ENCODE measurements around the gene CAMTA1. TPM values are rescaled to one million over a fixed set of nuclear protein-coding genes. Genes with fewer than 3 reads are reported as not detected.
A peak's percentile ranks its signal among the peaks of the same experiment; 100 is the strongest.
"Not testable (repeated sequence)": the region's sequence is repeated elsewhere in the genome, so short reads cannot be mapped to it uniquely, and the experiment has no call there.

The CAMTA1 gene
- total RNA-seq, 4 donors from 2014 or later: 57.4 to 88.3 (median 62.1) TPM

GRCh38 chr1:7784492-7785071, 999.3 kb downstream of the CAMTA1 start:
- H3K9me3 ChIP-seq: no peaks in the 10 kb centered on the region
- DNase-seq: peak in 2 of 3 donors; percentile 55 to 57
- H3K27ac ChIP-seq: peak overlapping the region; percentile 80 to 95 (median 86)
- peak overlapping the region; percentile 56 to 74 (median 68) for H3K4me3 ChIP-seq
- TF ChIP-seq POLR2A (IDR thresholded peaks at IDR 0.05) (no peak), CTCF (IDR thresholded peaks at IDR 0.05) (no peak)
- H3K36me3 ChIP-seq: peaks cover 0 to 22% (median 0%) of the 10 kb centered on the region in 3 donors
- peaks cover 0 to 26% (median 6%) of the 10 kb centered on the region in 4 donors for H3K4me1 ChIP-seq
- H3K27me3 ChIP-seq: no peaks in the 10 kb centered on the region

- TF ChIP-seq POLR2A (IDR thresholded peaks at IDR 0.05) (no peak), CTCF (IDR thresholded peaks at IDR 0.05) (no peak)
- H3K9me3 ChIP-seq: no peaks in the 10 kb centered on the region
- peak overlapping the region in 3 of 4 donors; percentile 56 to 74 (median 69) for H3K4me3 ChIP-seq
- H3K27ac ChIP-seq: peak overlapping the region in 1 of 4 donors; percentile 95
- H3K36me3 ChIP-seq: peaks cover 0 to 22% (median 0%) of the 10 kb centered on the region in 3 donors
- peaks cover 0 to 26% (median 6%) of the 10 kb centered on the region in 4 donors for H3K4me1 ChIP-seq
- DNase-seq: no peak
- no peaks in the 10 kb centered on the region for H3K27me3 ChIP-seq
These were observed 999.9 kb downstream of the CAMTA1 start for GRCh38 chr1:7785108-7785507.

GRCh38 chr1:7786795-7787194, 1001.5 kb downstream of the CAMTA1 start:
- H3K27ac ChIP-seq: no peak overlapping the region
- no peak for DNase-seq
- peaks cover 0 to 28% (median 0%) of the 10 kb centered on the region in 3 donors for H3K36me3 ChIP-seq
- H3K9me3 ChIP-seq: peaks cover 0 to 14% (median 3%) of the 10 kb centered on the region in 4 donors
- H3K4me1 ChIP-seq: peaks cover 0 to 26% (median 6%) of the 10 kb centered on the region in 4 donors
- H3K4me3 ChIP-seq: no peak overlapping the region
- H3K27me3 ChIP-seq: no peaks in the 10 kb centered on the region
- no peak for TF ChIP-seq CTCF (IDR thresholded peaks at IDR 0.05)
- TF ChIP-seq POLR2A (IDR thresholded peaks at IDR 0.05): no peak

GRCh38 chr1:7789828-7790227, 1004.6 kb downstream of the CAMTA1 start:
- H3K27me3 ChIP-seq: no peaks in the 10 kb centered on the region
- H3K9me3 ChIP-seq: peaks cover 0 to 14% (median 3%) of the 10 kb centered on the region in 4 donors
- H3K27ac ChIP-seq: no peak overlapping the region
- peaks cover 0 to 7% (median 0%) of the 10 kb centered on the region in 4 donors for H3K4me1 ChIP-seq
- peaks cover 0 to 41% (median 0%) of the 10 kb centered on the region in 3 donors for H3K36me3 ChIP-seq
- no peak overlapping the region for H3K4me3 ChIP-seq
- DNase-seq: no peak
- TF ChIP-seq CTCF (IDR thresholded peaks at IDR 0.05): no peak
- TF ChIP-seq POLR2A (IDR thresholded peaks at IDR 0.05): no peak

- not testable (repeated sequence) for H3K4me1 ChIP-seq, DNase-seq, H3K27ac ChIP-seq, H3K4me3 ChIP-seq, H3K27me3 ChIP-seq
- Histone ChIP-seq H3K36me3 (peaks cover 0 to 53% (median 0%) of the 10 kb centered on the region in 3 donors), H3K9me3 (peaks cover 0 to 14% (median 3%) of the 10 kb centered on the region in 4 donors)
These were observed 1005.8 kb downstream of the CAMTA1 start for GRCh38 chr1:7791027-7791426.

GRCh38 chr1:7795406-7795805, 1010.2 kb downstream of the CAMTA1 start:
- Histone ChIP-seq H3K4me3 (no peak overlapping the region), H3K27ac (no peak overlapping the region), H3K4me1 (no peaks in the 10 kb centered on the region), H3K36me3 (peaks cover 0 to 59% (median 0%) of the 10 kb centered on the region in 3 donors), H3K27me3 (no peaks in the 10 kb centered on the region), H3K9me3 (peaks cover 0 to 13% (median 3%) of the 10 kb centered on the region in 4 donors)
- TF ChIP-seq POLR2A (IDR thresholded peaks at IDR 0.05) (no peak), CTCF (IDR thresholded peaks at IDR 0.05) (no peak)
- DNase-seq: no peak
